ENCODE measurements around the gene PNMA8C.

DNA sequence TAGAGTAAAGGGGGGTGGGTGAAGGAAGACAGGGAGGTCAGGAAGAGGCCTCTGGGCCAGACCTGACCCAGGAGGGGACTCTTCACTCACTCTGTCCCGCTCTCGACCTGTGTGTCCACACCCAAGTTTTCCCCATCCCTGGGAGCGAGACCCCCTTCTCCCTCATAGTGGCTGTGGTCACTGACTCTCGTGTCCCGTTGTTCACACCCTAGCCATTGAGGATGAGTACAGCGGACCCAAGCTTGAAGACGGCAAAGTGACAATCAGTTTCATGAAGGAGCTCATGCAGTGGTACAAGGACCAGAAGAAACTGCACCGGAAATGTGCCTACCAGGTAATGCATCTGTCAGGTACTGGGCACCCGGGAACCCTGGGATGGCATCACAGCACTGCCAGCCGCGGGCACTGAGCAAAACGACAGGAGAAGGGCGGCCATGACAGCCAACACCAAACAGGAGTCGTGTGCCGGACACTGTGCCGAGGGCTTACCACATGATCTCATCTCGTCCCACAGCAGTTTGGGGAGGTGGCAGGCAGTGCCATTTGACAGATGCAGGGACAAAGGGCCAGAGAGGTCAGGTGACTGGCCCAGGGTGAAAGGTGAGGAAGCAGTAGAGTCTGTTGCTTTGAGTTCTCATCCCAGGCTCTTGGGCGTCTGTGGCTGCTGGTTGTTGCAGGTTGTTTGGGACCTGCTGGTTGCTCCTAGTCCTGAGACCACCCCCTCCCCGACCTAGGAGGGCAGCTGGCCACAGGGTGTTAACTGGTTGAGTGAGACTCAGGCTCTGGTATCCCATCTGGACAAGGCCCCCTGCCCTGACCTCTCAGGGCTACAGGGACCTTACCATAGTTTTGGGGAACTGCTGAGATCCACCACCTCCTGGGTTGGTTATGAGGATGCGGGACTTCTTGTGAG lies 52.2 kb downstream of the PNMA8C start:
- no peak for TF ChIP-seq TAF1 (IDR thresholded peaks at IDR 0.05; ENCODE audit: low read depth)
- no peak for TF ChIP-seq TCF12 (IDR thresholded peaks at IDR 0.05; ENCODE audit: low read depth)
- no peak for TF ChIP-seq RAD21 (IDR thresholded peaks at IDR 0.05; ENCODE audit: low read depth)
- no peak for TF ChIP-seq FOXM1 (IDR thresholded peaks at IDR 0.05; ENCODE audit: borderline replicate concordance, low read depth)
- TF ChIP-seq, protein P1, sequence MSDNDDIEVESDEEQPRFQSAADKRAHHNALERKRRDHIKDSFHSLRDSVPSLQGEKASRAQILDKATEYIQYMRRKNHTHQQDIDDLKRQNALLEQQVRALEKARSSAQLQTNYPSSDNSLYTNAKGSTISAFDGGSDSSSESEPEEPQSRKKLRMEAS (IDR thresholded peaks at IDR 0.05): no peak
- no peak for TF ChIP-seq EP300 (IDR thresholded peaks at IDR 0.05; ENCODE audit: borderline replicate concordance)

Measured in Ishikawa (cell line).